Measurements from ENCODE around the gene CCDC74A. TPM values are rescaled to one million over a fixed set of nuclear protein-coding genes. Genes with fewer than 3 reads are reported as not detected.
A peak's percentile ranks its signal among the peaks of the same experiment; 100 is the strongest.
"Not testable (repeated sequence)": the region's sequence is repeated elsewhere in the genome, so short reads cannot be mapped to it uniquely, and the experiment has no call there.

The CCDC74A gene
- total RNA-seq, 1 donor from 2014 or later = 2.8 TPM

DNA sequence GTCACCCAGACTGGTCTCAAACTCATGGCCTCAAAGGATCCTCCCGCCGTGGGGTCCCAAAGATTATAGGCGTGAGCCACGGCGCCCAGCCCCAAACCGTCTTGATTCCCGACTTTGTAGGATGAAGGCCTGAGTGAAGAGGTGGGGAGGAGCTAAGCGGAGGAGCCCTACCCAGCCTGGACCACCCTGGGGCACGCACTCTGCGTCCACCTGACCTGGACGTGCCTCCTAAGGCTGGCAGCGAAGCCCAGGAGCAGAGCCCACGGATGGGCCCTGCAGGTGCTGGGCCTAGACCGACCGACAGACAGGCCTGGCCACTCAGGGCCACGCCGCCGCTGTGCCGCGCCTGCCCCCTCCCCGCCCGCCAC, 36.2 kb upstream of the CCDC74A start:
- H3K9me3 Mint-ChIP-seq; DNase-seq (ENCODE audit: low spot score); H3K27me3 Mint-ChIP-seq (ENCODE audit: low read depth): not testable (repeated sequence)
- peaks cover 34% of the 10 kb centered on the region for H3K36me3 Mint-ChIP-seq (ENCODE audit: low read depth)
- H3K4me1 Mint-ChIP-seq (ENCODE audit: low read depth) = peaks cover 17% of the 10 kb centered on the region
- H3K4me3 Mint-ChIP-seq (ENCODE audit: low read depth) = peak overlapping the region; percentile 87
- intact Hi-C loops (cut with micrococcal nuclease) = loop anchor here (5.0 kb wide), 1 partner anchor 1309 kb away; the partner anchor contains the start of genes MZT2B and SMPD4
- peak overlapping the region; percentile 90 for H3K27ac Mint-ChIP-seq

DNA sequence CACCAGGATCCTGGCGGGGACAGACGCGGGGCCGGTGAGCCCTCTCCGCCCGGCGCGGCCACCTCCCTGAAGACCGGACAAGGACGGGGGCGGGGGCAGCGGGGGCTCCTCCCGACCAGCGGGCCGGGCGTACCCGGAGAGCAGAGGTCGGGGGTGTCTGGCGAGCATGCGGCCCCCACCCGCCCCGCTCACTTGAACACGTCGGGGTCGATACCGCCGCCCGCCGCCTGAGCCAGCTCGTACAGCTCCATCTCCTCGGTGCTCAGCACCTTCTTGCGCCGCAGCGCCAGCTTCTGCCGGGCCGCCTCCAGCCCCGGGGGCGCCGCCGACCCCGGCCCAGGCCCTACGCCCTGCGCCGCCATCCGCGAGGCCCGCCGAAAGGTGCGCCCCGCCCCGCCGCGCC, 35.7 kb upstream of the CCDC74A start, which contains the start of gene MZT2A:
Gene MZT2A, minus strand, starts transcription at position 383 of the 403 bp plus-strand sequence. Its CDS starts 21 bp downstream, at position 362.
- not testable (repeated sequence) for H3K9me3 Mint-ChIP-seq; DNase-seq (ENCODE audit: low spot score); H3K27me3 Mint-ChIP-seq (ENCODE audit: low read depth)
- Mint-ChIP-seq H3K4me1 (ENCODE audit: low read depth) (peaks cover 17% of the 10 kb centered on the region), H3K27ac (peak within 1 kb of the TSS; percentile 98), H3K4me3 (ENCODE audit: low read depth) (peak within 1 kb of the TSS; percentile 99), H3K36me3 (ENCODE audit: low read depth) (peaks cover 34% of the 10 kb centered on the region)
- intact Hi-C loops (cut with micrococcal nuclease) = loop anchor here (1.0 to 5.0 kb wide), 5 partner anchors 35 to 1310 kb away; partner anchors contain the start of genes CCDC74A, IMP4, MZT2B and SMPD4

DNA sequence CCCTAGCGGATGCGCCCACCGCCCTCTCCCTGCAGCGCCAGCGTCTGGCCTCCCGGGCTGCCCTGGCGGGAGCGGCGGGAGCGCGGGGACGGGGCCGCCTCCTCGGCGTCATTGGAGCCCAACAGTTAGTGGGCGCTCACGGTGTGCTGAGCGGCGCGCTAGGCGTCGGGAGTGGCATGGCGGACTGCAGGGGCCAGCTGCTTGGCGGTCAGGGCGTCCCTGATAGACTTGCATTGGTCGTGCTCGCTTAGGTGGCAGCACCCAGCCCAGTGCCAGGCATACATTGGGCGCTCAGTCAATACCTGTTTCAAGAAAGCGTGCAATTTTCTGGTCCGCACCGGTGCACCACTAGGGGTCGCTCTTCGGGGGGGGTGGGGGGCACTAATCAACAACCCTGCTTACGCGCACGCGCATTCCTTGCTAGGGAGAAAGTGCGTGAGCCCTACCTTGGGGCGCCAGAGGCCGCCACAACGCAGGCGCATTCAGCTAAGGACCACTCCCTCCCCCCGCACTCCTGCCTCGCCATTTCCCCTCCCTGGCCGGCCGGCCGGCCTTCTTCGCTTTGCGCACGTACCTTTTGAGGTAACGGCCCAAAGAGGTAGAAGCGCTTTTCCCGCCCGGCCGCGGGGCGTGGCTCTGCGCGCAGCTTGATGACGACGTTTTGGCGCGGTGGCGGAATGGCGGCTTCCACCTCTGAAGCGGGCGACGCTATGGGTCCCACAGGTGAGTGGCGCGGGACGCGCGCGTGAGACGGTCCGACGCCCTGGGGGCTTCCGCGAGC, 35.1 kb upstream of the CCDC74A start:
- peak overlapping the region; percentile 98 for H3K27ac Mint-ChIP-seq
- H3K4me3 Mint-ChIP-seq (ENCODE audit: low read depth) = peak overlapping the region; percentile 99
- intact Hi-C loops (cut with micrococcal nuclease) = loop anchor here (1.0 to 5.0 kb wide), 5 partner anchors 35 to 1310 kb away; partner anchors contain the start of genes CCDC74A, IMP4, MZT2B and SMPD4
- H3K9me3 Mint-ChIP-seq = no peaks in the 10 kb centered on the region
- no peaks in the 10 kb centered on the region for H3K27me3 Mint-ChIP-seq (ENCODE audit: low read depth)
- peaks cover 21% of the 10 kb centered on the region for H3K4me1 Mint-ChIP-seq (ENCODE audit: low read depth)
- peak; percentile 90 for DNase-seq (ENCODE audit: low spot score)
- peaks cover 34% of the 10 kb centered on the region for H3K36me3 Mint-ChIP-seq (ENCODE audit: low read depth)

DNA sequence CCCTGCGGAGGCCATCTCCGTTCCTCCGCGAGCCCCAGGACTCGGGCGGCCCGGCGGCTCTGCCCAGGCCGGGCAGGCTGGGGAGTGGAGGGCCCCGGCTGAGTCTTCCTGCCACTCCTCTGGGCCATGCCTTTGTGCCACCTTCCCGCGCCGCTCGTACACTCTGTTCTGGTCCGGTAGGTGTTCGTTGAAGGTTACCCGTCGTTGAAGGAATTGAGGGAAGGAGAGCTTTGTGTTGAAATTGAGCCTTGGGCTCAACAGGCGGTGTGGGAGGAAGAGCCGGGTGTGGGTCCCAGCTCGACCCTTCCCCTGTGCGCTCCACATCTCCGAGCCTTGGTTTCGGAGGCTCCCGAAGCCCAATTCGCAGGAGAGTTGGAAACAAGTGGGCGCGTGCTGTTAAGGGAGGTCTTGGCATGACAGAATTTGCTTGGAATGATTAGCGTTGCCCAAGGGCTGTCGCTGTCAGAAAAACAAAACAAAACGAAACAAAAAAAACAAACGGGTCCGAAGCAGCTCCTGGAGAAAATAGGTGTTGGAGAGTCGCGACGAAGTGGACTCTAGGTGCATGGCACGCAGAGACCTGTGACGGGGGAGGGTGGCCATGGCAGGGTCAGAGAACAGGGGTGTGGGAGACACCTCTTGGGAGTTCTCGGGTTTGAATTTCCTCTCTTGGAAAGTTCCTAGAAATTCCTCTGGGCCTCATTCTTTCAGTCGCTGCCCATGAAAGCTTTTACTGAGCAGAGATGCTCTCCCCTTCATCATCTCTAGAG, 34.3 kb upstream of the CCDC74A start:
- Mint-ChIP-seq H3K4me3 (ENCODE audit: low read depth) (peak overlapping the region; percentile 99), H3K4me1 (ENCODE audit: low read depth) (peaks cover 27% of the 10 kb centered on the region), H3K27me3 (ENCODE audit: low read depth) (no peaks in the 10 kb centered on the region), H3K27ac (peak overlapping the region; percentile 98), H3K36me3 (ENCODE audit: low read depth) (peaks cover 35% of the 10 kb centered on the region), H3K9me3 (no peaks in the 10 kb centered on the region)
- intact Hi-C loops (cut with micrococcal nuclease) = loop anchor here (2.0 to 5.0 kb wide), 3 partner anchors 81 to 1311 kb away; partner anchors contain the start of genes IMP4, MZT2B and SMPD4
- DNase-seq (ENCODE audit: low spot score) = no peak

DNA sequence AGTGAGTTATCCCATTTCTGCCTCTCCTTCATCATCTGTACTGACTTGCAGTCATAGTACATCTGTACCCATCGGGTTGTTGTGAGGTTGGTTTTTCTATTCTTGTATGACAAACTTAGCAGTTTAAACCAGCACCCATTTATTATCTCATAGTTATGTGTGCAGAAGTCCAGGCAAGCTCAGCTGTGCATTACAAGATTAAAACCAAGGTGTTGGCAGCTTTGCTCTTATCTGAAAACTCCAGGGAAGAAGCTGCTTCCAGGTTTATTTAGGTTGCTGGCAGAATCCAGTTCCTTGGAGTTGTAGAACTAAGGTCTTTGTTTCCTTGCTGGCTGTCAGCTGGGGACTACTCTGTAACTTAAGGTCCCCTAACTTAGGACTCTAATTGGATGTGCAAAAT, 32.2 kb upstream of the CCDC74A start:
- Mint-ChIP-seq H3K4me1 (ENCODE audit: low read depth) (peaks cover 30% of the 10 kb centered on the region), H3K4me3 (ENCODE audit: low read depth) (peak overlapping the region; percentile 47), H3K36me3 (ENCODE audit: low read depth) (peaks cover 35% of the 10 kb centered on the region)
- H3K27me3 Mint-ChIP-seq (ENCODE audit: low read depth); DNase-seq (ENCODE audit: low spot score); H3K9me3 Mint-ChIP-seq; H3K27ac Mint-ChIP-seq; intact Hi-C loops (cut with micrococcal nuclease): not testable (repeated sequence)

DNA sequence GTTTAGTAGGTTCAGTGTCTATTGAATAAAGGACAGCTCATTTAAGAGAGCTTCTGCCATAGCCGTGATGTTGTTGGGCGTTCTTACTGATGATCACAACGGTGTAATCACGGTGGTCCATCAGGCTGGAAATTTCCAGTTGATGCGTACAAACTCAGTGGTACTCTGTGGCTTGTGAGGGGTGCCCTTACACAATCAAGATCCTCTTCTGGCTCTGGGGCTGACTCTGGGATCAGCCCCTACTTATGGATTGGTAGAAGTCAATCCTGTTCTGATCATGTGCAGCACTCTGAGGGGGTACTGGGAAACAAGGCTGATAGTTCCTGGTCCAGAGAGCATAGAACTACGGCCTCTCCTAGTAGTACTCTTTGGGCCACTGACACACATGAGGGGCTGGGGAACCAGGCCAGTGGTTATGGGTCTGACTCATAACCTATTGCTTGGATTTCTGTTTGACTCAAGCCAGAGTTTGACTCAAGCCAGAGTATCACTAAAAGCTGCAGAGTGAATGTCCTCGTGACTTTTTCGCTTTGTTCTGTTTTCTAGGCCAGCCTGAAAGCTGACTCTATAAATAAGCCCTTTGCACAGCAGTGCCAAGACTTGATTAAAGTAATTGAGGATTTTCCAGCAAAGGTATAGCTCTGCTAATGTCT, 29.2 kb upstream of the CCDC74A start:
- DNase-seq (ENCODE audit: low spot score); H3K27me3 Mint-ChIP-seq (ENCODE audit: low read depth); H3K4me3 Mint-ChIP-seq (ENCODE audit: low read depth); H3K9me3 Mint-ChIP-seq; intact Hi-C loops (cut with micrococcal nuclease): not testable (repeated sequence)
- Mint-ChIP-seq H3K27ac (peak overlapping the region; percentile 84), H3K4me1 (ENCODE audit: low read depth) (peaks cover 30% of the 10 kb centered on the region), H3K36me3 (ENCODE audit: low read depth) (peaks cover 43% of the 10 kb centered on the region)

DNA sequence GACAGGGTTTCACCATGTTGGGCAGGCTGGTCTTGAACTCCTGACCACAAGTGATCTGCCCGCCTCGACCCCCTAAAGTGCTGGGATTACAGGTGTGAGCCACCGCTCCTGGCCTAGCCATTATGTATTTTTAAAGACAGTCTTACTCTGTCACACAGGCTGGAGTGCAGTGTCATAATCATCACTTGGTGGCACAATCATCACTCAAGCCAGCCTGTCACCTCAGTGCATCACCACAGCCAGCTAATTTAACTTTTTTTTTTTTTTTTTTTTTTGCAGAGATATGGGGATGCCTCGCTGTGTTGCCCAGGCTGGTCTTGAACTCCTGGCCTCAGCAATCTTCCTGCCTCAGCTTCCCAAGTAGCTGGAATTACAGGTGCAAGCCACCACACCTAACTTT, 24.1 kb upstream of the CCDC74A start:
- H3K4me1 Mint-ChIP-seq (ENCODE audit: low read depth); DNase-seq (ENCODE audit: low spot score); H3K9me3 Mint-ChIP-seq; intact Hi-C loops (cut with micrococcal nuclease); H3K27me3 Mint-ChIP-seq (ENCODE audit: low read depth); H3K4me3 Mint-ChIP-seq (ENCODE audit: low read depth): not testable (repeated sequence)
- Mint-ChIP-seq H3K27ac (peak overlapping the region; percentile 63), H3K36me3 (ENCODE audit: low read depth) (peaks cover 77% of the 10 kb centered on the region)

DNA sequence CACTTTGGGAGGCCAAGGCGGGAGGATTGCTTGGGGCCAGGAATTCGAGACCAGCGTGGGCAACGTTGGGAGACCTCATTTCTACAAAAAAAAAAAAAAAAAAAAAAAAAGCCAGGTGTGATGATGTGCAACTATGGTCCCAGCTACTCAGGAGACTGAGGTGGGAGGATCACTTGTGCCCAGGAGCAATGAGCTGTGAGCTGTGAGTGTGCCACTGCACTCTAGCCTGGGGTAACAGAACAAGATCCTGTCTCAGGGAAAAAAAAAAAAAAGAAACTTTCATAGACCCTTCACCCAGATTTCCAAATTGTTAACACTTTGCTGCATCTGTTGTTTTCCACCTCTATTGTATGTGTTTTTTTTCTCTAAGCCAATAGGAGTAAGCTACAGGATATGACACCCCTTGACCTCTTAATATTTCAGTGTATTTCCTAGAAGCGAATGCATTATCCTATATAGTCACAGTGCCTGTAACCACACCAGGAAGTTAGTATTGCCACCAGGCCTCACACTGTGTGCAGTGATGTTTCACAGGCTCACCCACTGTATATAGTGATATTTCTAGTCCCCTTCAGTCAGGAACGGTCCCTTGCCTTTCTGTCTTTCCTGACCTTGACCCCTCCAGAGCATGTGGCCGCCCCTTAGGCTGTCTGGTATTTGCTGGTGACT, 23.5 kb upstream of the CCDC74A start:
- Mint-ChIP-seq H3K27ac (peak overlapping the region; percentile 78), H3K4me3 (ENCODE audit: low read depth) (peak overlapping the region; percentile 26)

DNA sequence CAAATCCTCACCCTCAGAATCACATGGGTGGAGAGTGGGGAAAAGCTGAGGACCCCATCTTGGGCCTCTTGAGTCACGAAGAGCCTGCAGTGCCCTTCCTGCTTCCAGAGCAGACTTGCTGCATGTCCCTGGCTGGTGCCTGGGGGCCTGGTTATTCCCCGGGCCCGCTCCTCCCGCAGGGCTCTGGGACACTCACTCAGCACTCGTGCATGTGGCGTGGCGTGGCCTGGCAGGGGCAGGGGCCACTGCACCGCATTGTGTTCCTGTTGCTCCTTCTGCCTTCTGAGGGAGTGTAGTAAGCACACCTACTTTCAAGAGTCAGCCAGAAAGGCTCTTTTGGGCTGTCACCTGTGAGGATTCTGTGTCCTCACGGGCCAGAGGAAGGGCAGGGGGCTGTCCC, 18.1 kb upstream of the CCDC74A start:
- intact Hi-C loops (cut with micrococcal nuclease) = no loop called here
- H3K27me3 Mint-ChIP-seq (ENCODE audit: low read depth) = no peaks in the 10 kb centered on the region
- DNase-seq (ENCODE audit: low spot score) = no peak
- H3K9me3 Mint-ChIP-seq = no peaks in the 10 kb centered on the region
- peaks cover 2% of the 10 kb centered on the region for H3K4me1 Mint-ChIP-seq (ENCODE audit: low read depth)
- H3K27ac Mint-ChIP-seq = no peak overlapping the region
- H3K4me3 Mint-ChIP-seq (ENCODE audit: low read depth) = no peak overlapping the region
- H3K36me3 Mint-ChIP-seq (ENCODE audit: low read depth) = peaks cover 53% of the 10 kb centered on the region

More for the DNA sequence above, 23.5 kb upstream of the CCDC74A start:
- H3K27me3 Mint-ChIP-seq (ENCODE audit: low read depth); H3K9me3 Mint-ChIP-seq; H3K4me1 Mint-ChIP-seq (ENCODE audit: low read depth); DNase-seq (ENCODE audit: low spot score); intact Hi-C loops (cut with micrococcal nuclease): not testable (repeated sequence)
- peaks cover 73% of the 10 kb centered on the region for H3K36me3 Mint-ChIP-seq (ENCODE audit: low read depth)

DNA sequence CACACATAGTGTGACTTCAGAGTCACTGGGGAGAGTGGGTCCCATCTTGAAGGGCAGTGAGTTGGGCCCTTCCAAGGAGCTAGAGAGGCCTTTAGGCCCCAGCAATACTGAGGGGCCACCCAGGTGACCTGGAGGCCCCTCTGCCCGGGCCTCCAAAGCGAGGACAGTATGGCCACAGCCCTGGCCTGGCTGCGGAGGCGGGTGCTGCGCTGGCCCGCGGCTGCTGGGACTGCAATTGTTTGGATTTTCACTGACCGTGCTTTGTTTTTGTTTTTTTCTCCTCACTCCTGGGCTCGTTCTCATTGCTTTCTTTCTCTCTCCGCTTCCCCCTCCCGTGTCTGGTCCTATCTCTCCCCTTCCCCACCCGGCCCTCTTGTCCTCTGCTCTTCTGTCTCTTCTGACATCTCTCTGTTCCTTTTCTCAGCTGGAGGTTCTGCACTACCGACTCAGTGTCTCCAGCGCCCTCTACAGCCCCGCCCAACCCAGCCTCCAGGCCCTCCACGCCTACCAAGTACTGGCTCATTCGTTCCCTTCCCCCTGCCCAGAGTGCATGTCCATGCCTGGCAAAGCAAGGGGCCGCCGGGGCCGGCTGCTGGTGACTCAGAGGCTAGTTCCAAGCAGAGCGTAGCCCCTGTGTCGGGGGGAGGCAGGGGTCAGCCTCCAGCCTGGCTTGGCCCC, 16.3 kb upstream of the CCDC74A start:
- H3K9me3 Mint-ChIP-seq; H3K27ac Mint-ChIP-seq; intact Hi-C loops (cut with micrococcal nuclease); H3K27me3 Mint-ChIP-seq (ENCODE audit: low read depth); H3K4me3 Mint-ChIP-seq (ENCODE audit: low read depth); H3K4me1 Mint-ChIP-seq (ENCODE audit: low read depth); DNase-seq (ENCODE audit: low spot score): not testable (repeated sequence)
- H3K36me3 Mint-ChIP-seq (ENCODE audit: low read depth) = peaks cover 42% of the 10 kb centered on the region

DNA sequence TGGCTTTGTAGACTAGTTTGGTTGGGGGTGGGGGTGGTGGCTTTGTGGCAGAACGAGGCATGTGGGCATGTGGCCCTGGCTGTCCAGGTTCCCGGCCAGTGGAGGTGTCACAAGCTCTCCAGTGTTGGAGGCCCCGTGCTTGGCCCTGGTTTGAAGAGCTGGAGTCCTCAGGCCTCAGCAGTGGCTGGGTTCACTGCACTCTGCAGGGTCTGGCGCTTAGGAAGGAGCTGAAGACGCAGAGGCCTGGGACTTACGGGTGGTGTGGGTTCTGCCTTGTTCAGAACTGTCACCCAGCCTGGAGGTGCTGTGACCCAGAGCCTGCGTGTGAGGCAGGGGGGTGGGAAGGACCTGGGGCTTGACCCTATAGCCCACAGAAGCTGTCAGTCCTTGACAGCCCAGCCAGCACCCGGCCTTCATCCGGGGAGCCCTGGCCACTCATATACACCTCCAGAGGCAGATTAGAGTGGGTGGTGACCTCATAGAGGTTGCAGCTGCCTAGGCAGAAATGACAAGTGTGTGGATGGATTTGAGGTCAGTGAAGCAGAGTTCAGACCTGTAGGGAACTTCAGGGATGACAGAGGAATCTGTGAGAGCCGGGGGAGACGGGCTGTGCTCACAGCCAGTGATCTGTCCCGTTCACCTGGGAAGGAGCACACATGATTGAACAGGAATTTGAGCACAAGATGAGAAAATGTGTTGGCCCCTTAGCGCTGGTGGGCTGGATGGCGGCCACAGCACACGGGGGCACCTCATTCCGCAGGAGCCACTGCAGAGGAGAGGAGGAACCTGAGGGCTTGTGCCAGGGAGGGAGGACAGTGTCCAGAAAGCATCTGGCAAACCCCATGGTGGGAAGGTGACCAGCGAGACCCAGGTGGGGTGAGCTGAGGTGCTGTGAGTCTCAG, 15.5 kb upstream of the CCDC74A start:
- Mint-ChIP-seq H3K27ac (peak overlapping the region; percentile 50), H3K36me3 (ENCODE audit: low read depth) (peaks cover 39% of the 10 kb centered on the region)
- H3K4me1 Mint-ChIP-seq (ENCODE audit: low read depth); H3K9me3 Mint-ChIP-seq; H3K27me3 Mint-ChIP-seq (ENCODE audit: low read depth); DNase-seq (ENCODE audit: low spot score); H3K4me3 Mint-ChIP-seq (ENCODE audit: low read depth); intact Hi-C loops (cut with micrococcal nuclease): not testable (repeated sequence)

Measured in activated T-helper 2 cell treated with anti-CD3 and anti-CD28 coated beads, Interferon-gamma antibody, Interleukin-2, Interleukin-4, amounts not matched to agents 10 μg/mL and 5 μg/mL and 100 μg/mL, durations not matched to agents 14 hours and 24 hours and 36 hours (primary cell).